Urothelium cell line (cell line): ENCODE measurements around the gene QARS1.

Experiments
- DNase-seq: peaks from one replicate; pipeline ENCODE4 v3.0.0; 2011; ENCODE audit warnings: low spot score, mixed read lengths
- FAIRE-seq: peaks from 2 replicates; lab custom pipeline; 2011; peaks lifted over from hg19 to GRCh38; lab: Jason Lieb, UNC

Gene QARS1

GRCh38 chr3:49121132-49121736, 16.7 kb upstream of the QARS1 start:
- no peak for DNase-seq
- FAIRE-seq = peak; percentile 9

GRCh38 chr3:49120438-49121131, 16.0 kb upstream of the QARS1 start, which contains the start of gene USP19:
USP19 (minus strand) TSS chr3:49120823; CDS start chr3:49119145, 1,678 bp downstream.
- DNase-seq = peak; percentile 96
- FAIRE-seq = peak; percentile 91

- DNase-seq = peak; percentile 18
These were observed 15.5 kb upstream of the QARS1 start for GRCh38 chr3:49120096-49120437.

GRCh38 chr3:49119439-49119838, 14.9 kb upstream of the QARS1 start:
- FAIRE-seq = no peak
- DNase-seq = no peak

More at GRCh38 chr3:49120096-49120437, 15.5 kb upstream of the QARS1 start:
- no peak for FAIRE-seq

- DNase-seq (no peak), FAIRE-seq (no peak)
These were observed 14.5 kb upstream of the QARS1 start for GRCh38 chr3:49119036-49119435.

GRCh38 chr3:49112262-49112661, 7.7 kb upstream of the QARS1 start:
- FAIRE-seq = peak; percentile 46

GRCh38 chr3:49111347-49111746, 6.8 kb upstream of the QARS1 start:
- DNase-seq = no peak
- FAIRE-seq = no peak

More at GRCh38 chr3:49112262-49112661, 7.7 kb upstream of the QARS1 start:
- no peak for DNase-seq

- DNase-seq (no peak), FAIRE-seq (no peak)
These were observed 6.2 kb upstream of the QARS1 start for GRCh38 chr3:49110780-49111179.

- DNase-seq = no peak
- FAIRE-seq = no peak
These were observed 3.8 kb upstream of the QARS1 start for GRCh38 chr3:49108346-49108745.

- FAIRE-seq = no peak
- DNase-seq = no peak
These were observed 518 bp downstream of the QARS1 start for GRCh38 chr3:49104052-49104426.

GRCh38 chr3:49100046-49100615, 4.4 kb downstream of the QARS1 start:
- DNase-seq (no peak), FAIRE-seq (no peak)

- DNase-seq (no peak), FAIRE-seq (no peak)
These were observed 5.5 kb downstream of the QARS1 start for GRCh38 chr3:49098910-49099630.

GRCh38 chr3:49098429-49098828, 6.1 kb downstream of the QARS1 start:
- FAIRE-seq (no peak), DNase-seq (no peak)

GRCh38 chr3:49093853-49094767, 10.4 kb downstream of the QARS1 start, which contains the start of gene QRICH1:
QRICH1 (minus strand) TSS chr3:49094071; CDS start chr3:49077017, 17,054 bp downstream.
- DNase-seq (peak; percentile 96), FAIRE-seq (peak; percentile 53)

GRCh38 chr3:49092938-49093852, 11.4 kb downstream of the QARS1 start:
- FAIRE-seq (no peak), DNase-seq (peak; percentile 81)

GRCh38 chr3:49081429-49081828, 23.1 kb downstream of the QARS1 start:
- DNase-seq (no peak), FAIRE-seq (no peak)

- FAIRE-seq (no peak), DNase-seq (no peak)
These were observed 25.3 kb downstream of the QARS1 start for GRCh38 chr3:49079270-49079669.

GRCh38 chr3:49076646-49077045, 27.9 kb downstream of the QARS1 start:
- DNase-seq (no peak), FAIRE-seq (no peak)

GRCh38 chr3:49076116-49076515, 28.4 kb downstream of the QARS1 start:
- DNase-seq (no peak), FAIRE-seq (no peak)
